Endothelial cell of umbilical vein (primary cell): Measurements from ENCODE around the gene NKX3-2. TPM values are rescaled to one million over a fixed set of nuclear protein-coding genes. Genes with fewer than 3 reads are reported as not detected.

Source experiments
- BruUV-seq: library from RNA; stranded (reverse); fragments of 400-500 nt; replicated peaks from 2 replicates; lab custom pipeline; 2021; lab: Mats Ljungman, UMichigan
- CTCF ChIA-PET: fragments of 300-600, 350-600 bp; sonication (Branson Sonifier 250); formaldehyde crosslinking; loops from one replicate; lab custom pipeline; 2021; ENCODE audit warnings: antibody characterized with exemption, inconsistent platforms; lab: Charles Lee
- POLR2A ChIA-PET: fragments of 300-600, 350-600 bp; sonication (Branson Sonifier 250); formaldehyde crosslinking; loops from one replicate; lab custom pipeline; 2021; ENCODE audit warnings: antibody characterized with exemption, inconsistent platforms; lab: Charles Lee
- DNase-seq: peaks from one replicate; pipeline ENCODE4 v3.0.0-alpha.2; 2011; ENCODE audit warnings: low read depth, low spot score
- FAIRE-seq: peaks from 2 replicates; lab custom pipeline; 2011; peaks lifted over from hg19 to GRCh38; lab: Jason Lieb, UNC
- H2AFZ ChIP-seq: 2 replicates; pipeline ENCODE4 v1.6.0; 2012; ENCODE audit warnings: low read depth, low read length, control low read depth, inconsistent platforms
- H3K27ac ChIP-seq: 2 replicates; pipeline ENCODE4 v1.5.1; 2011; ENCODE audit warnings: low read depth, mild to moderate bottlenecking, control low read depth, low read length, moderate library complexity; ENCODE audit not compliant: insufficient read depth
- H3K27me3 ChIP-seq, 2 experiments: 2 replicates each; pipeline versions ENCODE4 v1.6.0 to v1.6.1; 2011; ENCODE audit warnings: low read length in 2 of 2, mixed read lengths in 1 of 2; ENCODE audit not compliant: control insufficient read depth in 2 of 2, insufficient read depth in 2 of 2
- H3K36me3 ChIP-seq, 2 experiments: 2 replicates in 1 of 2; 3 replicates in 1 of 2; pipeline ENCODE4 v1.5.1; 2011; ENCODE audit warnings: low read length in 2 of 2, mild to moderate bottlenecking in 1 of 2, moderate library complexity in 1 of 2; ENCODE audit not compliant: control insufficient read depth in 2 of 2, insufficient read depth in 2 of 2; ENCODE audit errors: extremely low read depth in 1 of 2
- H3K4me1 ChIP-seq: 3 replicates; pipeline ENCODE4 v1.5.1; 2011; ENCODE audit warnings: mild to moderate bottlenecking, low read length; ENCODE audit not compliant: control insufficient read depth, insufficient read depth; ENCODE audit errors: extremely low read depth
- H3K4me2 ChIP-seq: 2 replicates; pipeline ENCODE4 v1.6.1; 2011; ENCODE audit warnings: low read length, control low read depth, mixed read lengths; ENCODE audit not compliant: insufficient read depth
- H3K4me3 ChIP-seq, 3 experiments: fragments of 200-600 bp in 1 of 3; sonication (generic), shearing (Covaris generic) in 1 of 3; replicated peaks in 1 of 3; 2 replicates each; pipeline ENCODE4 v1.5.1; 2011 to 2016; ENCODE audit warnings: control low read depth in 3 of 3, low read length in 3 of 3, mild to moderate bottlenecking in 2 of 3, inconsistent platforms in 1 of 3, low read depth in 1 of 3, moderate library complexity in 1 of 3; ENCODE audit not compliant: insufficient read depth in 1 of 3
- H3K79me2 ChIP-seq: 2 replicates; pipeline ENCODE4 v1.6.0; 2012; ENCODE audit warnings: low read length, inconsistent platforms; ENCODE audit not compliant: control insufficient read depth, insufficient read depth
- H3K9ac ChIP-seq: replicated peaks from 2 replicates; pipeline ENCODE3; 2011; ENCODE audit warnings: low read length, control low read depth; ENCODE audit not compliant: insufficient read depth; ENCODE audit errors: extremely low read depth
- H3K9me1 ChIP-seq: replicated peaks from 3 replicates; pipeline ENCODE4 v1.6.0; 2011; ENCODE audit warnings: mild to moderate bottlenecking, low read length; ENCODE audit not compliant: control insufficient read depth, insufficient read depth; ENCODE audit errors: extremely low read depth
- H3K9me3 ChIP-seq: replicated peaks from 2 replicates; pipeline ENCODE4 v1.5.1; 2012; ENCODE audit warnings: low read length, inconsistent platforms; ENCODE audit not compliant: control insufficient read depth, insufficient read depth
- H4K20me1 ChIP-seq: replicated peaks from 2 replicates; pipeline ENCODE3; 2011; ENCODE audit warnings: mild to moderate bottlenecking, low read length; ENCODE audit not compliant: control insufficient read depth, insufficient read depth; ENCODE audit errors: extremely low read depth
- EZH2 ChIP-seq: IDR thresholded peaks from 2 replicates; pipeline ENCODE4 v1.6.1; 2012; ENCODE audit warnings: borderline replicate concordance, low read depth, mild to moderate bottlenecking, moderate library complexity, low read length, inconsistent platforms; ENCODE audit not compliant: severe bottlenecking
- FOS ChIP-seq: IDR thresholded peaks from 2 replicates; pipeline ENCODE4 v1.6.1; 2011; ENCODE audit warnings: mild to moderate bottlenecking, low read length, moderate library complexity, borderline replicate concordance; ENCODE audit not compliant: insufficient read depth
- GATA2 ChIP-seq: IDR thresholded peaks from 2 replicates; pipeline ENCODE4 v1.7.0; 2011; ENCODE audit warnings: low read depth, mild to moderate bottlenecking, moderate library complexity, mixed read lengths, low read length; ENCODE audit not compliant: insufficient read length, insufficient read depth
- JUN ChIP-seq: IDR thresholded peaks from 2 replicates; pipeline ENCODE4 v1.6.1; 2011; ENCODE audit warnings: borderline replicate concordance, low read depth; ENCODE audit not compliant: insufficient read length, insufficient read depth
- MYC ChIP-seq: IDR thresholded peaks from one replicate; pipeline ENCODE4 v1.6.1; 2011; ENCODE audit warnings: mild to moderate bottlenecking, low read depth, low read length
- POLR2A ChIP-seq: IDR thresholded peaks from 2 replicates; pipeline ENCODE4 v1.6.1; 2012; ENCODE audit warnings: low read depth, mild to moderate bottlenecking, control low read depth, low read length
- POLR2AphosphoS5 ChIP-seq: IDR thresholded peaks from 2 replicates; pipeline ENCODE4 v1.6.1; 2012; ENCODE audit warnings: low read depth, mild to moderate bottlenecking, control low read depth, low read length, moderate library complexity; ENCODE audit not compliant: insufficient read depth
- dilution Hi-C: fragments of 300-500 bp; cut with MboI; formaldehyde crosslinking; loops from one replicate; pipeline ENCODE4 v1.15.0; 2019; ENCODE audit warnings: low sequenced_read_pairs; ENCODE audit not compliant: extremely low pct_ligation_motif_present
- intact Hi-C: fragments of 100-400 bp; cut with micrococcal nuclease; formaldehyde crosslinking; loops from one replicate; pipeline ENCODE4 v1.10.0; 2022
- polyA plus RNA-seq, 4 experiments: library from polyadenylated mRNA; depleted of rRNA in 3 of 4; stranded (reverse) in 3 of 4; unstranded in 1 of 4; fragments of >200 nt; gene quantifications; 2 replicates each; pipeline versions ENCODE4 v1.2.1 to v1.2.3, GENCODE V29; 2011 to 2012; ENCODE audit warnings: missing spikeins in 1 of 4
- total RNA-seq: library from RNA; stranded (reverse); gene quantifications from 2 replicates; pipeline ENCODE4 v1.2.3, GENCODE V29; 2021
- TF ChIP-seq, protein P1 (sequence below), 2 donors: IDR thresholded peaks; 1 replicate in 1 of 2; 2 replicates in 1 of 2; pipeline ENCODE4 v1.5.1; 2011; ENCODE audit warnings: low read length in 2 of 2, mild to moderate bottlenecking in 2 of 2, moderate library complexity in 2 of 2, control low read depth in 1 of 2, inconsistent platforms in 1 of 2, low read depth in 1 of 2; ENCODE audit not compliant: insufficient read depth in 1 of 2; ENCODE audit errors: extremely low read depth in 1 of 2
- TF ChIP-seq, protein P2 (sequence below): IDR thresholded peaks from 2 replicates; pipeline ENCODE4 v1.6.1; 2011; ENCODE audit not compliant: insufficient read depth, insufficient read length

NKX3-2 gene
- total and polyA plus RNA-seq, 2 donors (not counting 3 experiments of a cell fraction or from before 2014, with no cell fraction given): not detected

DNA sequence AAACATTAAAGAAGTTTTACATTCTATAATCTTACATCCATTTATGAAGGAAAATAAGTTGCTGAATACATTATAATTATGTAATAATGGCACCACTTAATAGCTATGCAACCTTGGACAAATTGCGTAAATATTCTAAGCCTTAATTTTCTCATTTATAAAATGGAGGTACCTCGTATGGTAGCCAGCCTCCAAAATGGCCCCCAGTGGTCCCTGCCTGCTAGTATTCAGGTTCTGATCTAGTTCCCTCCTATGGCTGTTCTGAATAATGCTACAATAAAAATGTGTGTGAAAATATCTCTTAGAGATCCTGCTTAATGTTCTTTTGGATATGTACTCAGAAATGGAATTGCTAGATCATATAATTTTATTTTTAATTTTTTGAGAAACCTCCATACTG lies 11.0 kb upstream of the NKX3-2 start:
- H3K36me3 ChIP-seq: no peaks in the 10 kb centered on the region
- no peak overlapping the region for H3K9ac ChIP-seq
- peaks cover 0 to 14% of the 10 kb centered on the region in 2 experiments for H3K27me3 ChIP-seq
- POLR2A ChIA-PET: no interaction called here
- no TSS peak for BruUV-seq
- CTCF ChIA-PET: no interaction called here
- no peak overlapping the region for H3K4me3 ChIP-seq
- FAIRE-seq: no peak
- dilution Hi-C loops (no loop called here), intact Hi-C loops (no loop called here)
- TF ChIP-seq, protein P1, sequence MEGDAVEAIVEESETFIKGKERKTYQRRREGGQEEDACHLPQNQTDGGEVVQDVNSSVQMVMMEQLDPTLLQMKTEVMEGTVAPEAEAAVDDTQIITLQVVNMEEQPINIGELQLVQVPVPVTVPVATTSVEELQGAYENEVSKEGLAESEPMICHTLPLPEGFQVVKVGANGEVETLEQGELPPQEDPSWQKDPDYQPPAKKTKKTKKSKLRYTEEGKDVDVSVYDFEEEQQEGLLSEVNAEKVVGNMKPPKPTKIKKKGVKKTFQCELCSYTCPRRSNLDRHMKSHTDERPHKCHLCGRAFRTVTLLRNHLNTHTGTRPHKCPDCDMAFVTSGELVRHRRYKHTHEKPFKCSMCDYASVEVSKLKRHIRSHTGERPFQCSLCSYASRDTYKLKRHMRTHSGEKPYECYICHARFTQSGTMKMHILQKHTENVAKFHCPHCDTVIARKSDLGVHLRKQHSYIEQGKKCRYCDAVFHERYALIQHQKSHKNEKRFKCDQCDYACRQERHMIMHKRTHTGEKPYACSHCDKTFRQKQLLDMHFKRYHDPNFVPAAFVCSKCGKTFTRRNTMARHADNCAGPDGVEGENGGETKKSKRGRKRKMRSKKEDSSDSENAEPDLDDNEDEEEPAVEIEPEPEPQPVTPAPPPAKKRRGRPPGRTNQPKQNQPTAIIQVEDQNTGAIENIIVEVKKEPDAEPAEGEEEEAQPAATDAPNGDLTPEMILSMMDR (IDR thresholded peaks at IDR 0.05; ENCODE audit: extremely low read depth in 1 of 2, insufficient read depth in 1 of 2, low read depth in 1 of 2, low read length in 2 of 2): no peak
- TF ChIP-seq POLR2AphosphoS5 (no peak), EZH2 (no peak), FOS (no peak)
- H3K9me1 ChIP-seq: no peaks in the 10 kb centered on the region
- H4K20me1 ChIP-seq: no peaks in the 10 kb centered on the region
- no peak for DNase-seq
- H3K9me3 ChIP-seq: no peaks in the 10 kb centered on the region
- no peak overlapping the region for H2AFZ ChIP-seq
- no peak overlapping the region for H3K4me2 ChIP-seq
- H3K4me1 ChIP-seq: peaks cover 6% of the 10 kb centered on the region
- H3K79me2 ChIP-seq: no peaks in the 10 kb centered on the region
- no peak overlapping the region for H3K27ac ChIP-seq

DNA sequence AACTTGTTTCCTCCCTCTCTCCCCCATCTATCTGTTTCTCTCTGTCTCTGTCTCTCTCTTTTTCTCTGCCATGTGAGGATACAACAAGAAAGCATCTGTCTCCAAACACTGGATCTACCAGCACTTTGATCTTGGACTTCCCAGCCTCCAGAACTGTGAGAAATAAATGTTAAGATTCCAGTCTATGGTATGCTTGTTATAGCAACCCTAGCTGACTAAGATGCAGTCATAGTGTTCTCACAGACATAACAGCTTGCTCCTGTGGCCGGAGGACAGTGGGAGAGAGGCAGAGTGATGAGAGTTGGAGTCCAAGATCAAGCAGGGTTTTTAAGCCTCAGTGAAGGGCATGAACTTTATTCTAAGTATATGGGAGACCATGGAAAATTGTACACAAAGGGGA lies 8.8 kb upstream of the NKX3-2 start:
- ChIA-PET POLR2A (no interaction called here), CTCF (interaction anchor here (1.2 kb wide), 2 partner anchors 9 to 47 kb away, joined by 3 read pairs; no protein-coding TSS in a partner anchor)
- Histone ChIP-seq H3K9me3 (no peaks in the 10 kb centered on the region), H3K27me3 (peaks cover 6 to 32% of the 10 kb centered on the region in 2 experiments), H3K27ac (no peak overlapping the region), H3K79me2 (no peaks in the 10 kb centered on the region), H3K9me1 (no peaks in the 10 kb centered on the region), H3K4me2 (no peak overlapping the region), H3K4me1 (peaks cover 4% of the 10 kb centered on the region), H2AFZ (no peak overlapping the region), H4K20me1 (no peaks in the 10 kb centered on the region), H3K36me3 (no peaks in the 10 kb centered on the region), H3K4me3 (no peak overlapping the region), H3K9ac (no peak overlapping the region)
- dilution Hi-C loops (no loop called here), intact Hi-C loops (no loop called here)
- FAIRE-seq (no peak), DNase-seq (no peak)
- TF ChIP-seq GATA2: no peak
- TF ChIP-seq, protein P2, sequence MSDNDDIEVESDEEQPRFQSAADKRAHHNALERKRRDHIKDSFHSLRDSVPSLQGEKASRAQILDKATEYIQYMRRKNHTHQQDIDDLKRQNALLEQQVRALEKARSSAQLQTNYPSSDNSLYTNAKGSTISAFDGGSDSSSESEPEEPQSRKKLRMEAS: no peak
- TF ChIP-seq EZH2: no peak
- TF ChIP-seq MYC: no peak
- no peak for TF ChIP-seq FOS
- TF ChIP-seq, protein P1 (IDR thresholded peaks at IDR 0.05; ENCODE audit: extremely low read depth in 1 of 2, insufficient read depth in 1 of 2, low read depth in 1 of 2, low read length in 2 of 2): no peak
- TF ChIP-seq JUN: no peak
- TF ChIP-seq POLR2AphosphoS5: no peak
- no peak for TF ChIP-seq POLR2A
- no TSS peak for BruUV-seq
